Cardiac muscle cell (in vitro differentiated cells and primary cell): ENCODE data around the gene AURKA. TPM values are rescaled to one million over a fixed set of nuclear protein-coding genes. Genes with fewer than 3 reads are reported as not detected.

Experiments
- DNase-seq, 2 donors: peaks; one replicate each; pipeline versions ENCODE4 v3.0.0 to v3.0.0-alpha.2; 2010 to 2017; ENCODE audit warnings: low read depth in 1 of 2, low spot score in 1 of 2
- H3K27ac ChIP-seq: fragments of 200-600 bp; sonication (generic); 2 replicates; pipeline ENCODE4 v1.5.1; 2016
- H3K27me3 ChIP-seq: fragments of 200-600 bp; sonication (generic); 2 replicates; pipeline ENCODE4 v1.6.0; 2016; ENCODE audit warnings: control low read depth
- H3K36me3 ChIP-seq: fragments of 200-600 bp; sonication (generic); 2 replicates; pipeline ENCODE4 v1.5.1; 2016; ENCODE audit warnings: control low read depth
- H3K4me1 ChIP-seq: fragments of 200-600 bp; sonication (generic); 2 replicates; pipeline ENCODE4 v1.8.1; 2017; ENCODE audit warnings: low read depth, mild to moderate bottlenecking, mixed run types
- H3K4me3 ChIP-seq: fragments of 200-600 bp; sonication (generic); 2 replicates; pipeline ENCODE4 v1.5.1; 2016; ENCODE audit warnings: mild to moderate bottlenecking
- H3K9me3 ChIP-seq: fragments of 200-600 bp; sonication (generic); 2 replicates; pipeline ENCODE4 v1.5.1; 2017; ENCODE audit warnings: low read depth, mild to moderate bottlenecking, control low read depth
- CTCF ChIP-seq: IDR thresholded peaks from 2 replicates; pipeline ENCODE4 v1.5.1; 2012; ENCODE audit warnings: low read depth, mild to moderate bottlenecking, low read length
- polyA plus RNA-seq: library from polyadenylated mRNA; unstranded; fragments of >200 nt; fragmentation: Nextera tagmentation; extraction: Ambion mirVana; gene quantifications from 2 replicates; pipeline ENCODE4 v1.2.1, GENCODE V29; 2016
- total RNA-seq: library from RNA; depleted of rRNA; stranded (reverse); fragments of >200 nt; gene quantifications from 2 replicates; pipeline ENCODE4 v1.2.3, GENCODE V29; 2016

The AURKA gene
- total and polyA plus RNA-seq, 2 experiments from 2014 or later: 28.8 to 58.2 TPM

- H3K4me1 ChIP-seq: peaks cover 13% of the 10 kb centered on the region
- no peak for TF ChIP-seq CTCF
- H3K27ac ChIP-seq: no peak overlapping the region
- H3K27me3 ChIP-seq: no peaks in the 10 kb centered on the region
- H3K9me3 ChIP-seq: no peaks in the 10 kb centered on the region
- peaks cover 14% of the 10 kb centered on the region for H3K36me3 ChIP-seq
- no peak overlapping the region for H3K4me3 ChIP-seq
- no peak for DNase-seq
Measured at GRCh38 chr20:56389807-56390206, 2.2 kb downstream of the AURKA start.

- H3K27ac ChIP-seq: no peak overlapping the region
- H3K36me3 ChIP-seq: peaks cover 19% of the 10 kb centered on the region
- no peak for TF ChIP-seq CTCF
- H3K27me3 ChIP-seq: no peaks in the 10 kb centered on the region
- no peaks in the 10 kb centered on the region for H3K9me3 ChIP-seq
- H3K4me1 ChIP-seq: peaks cover 13% of the 10 kb centered on the region
- DNase-seq: no peak
- no peak overlapping the region for H3K4me3 ChIP-seq
Measured at GRCh38 chr20:56388882-56389281, 3.1 kb downstream of the AURKA start.

GRCh38 chr20:56386219-56386618 lies 5.8 kb downstream of the AURKA start:
- Histone ChIP-seq H3K4me1 (peaks cover 34% of the 10 kb centered on the region), H3K27me3 (no peaks in the 10 kb centered on the region), H3K27ac (no peak overlapping the region), H3K4me3 (no peak overlapping the region), H3K9me3 (no peaks in the 10 kb centered on the region), H3K36me3 (peaks cover 19% of the 10 kb centered on the region)
- no peak for DNase-seq
- TF ChIP-seq CTCF: no peak

GRCh38 chr20:56385130-56385529 lies 6.9 kb downstream of the AURKA start:
- Histone ChIP-seq H3K27me3 (no peaks in the 10 kb centered on the region), H3K36me3 (peaks cover 19% of the 10 kb centered on the region)

GRCh38 chr20:56383334-56383733 lies 8.7 kb downstream of the AURKA start:
- Histone ChIP-seq H3K36me3 (peaks cover 27% of the 10 kb centered on the region), H3K9me3 (no peaks in the 10 kb centered on the region), H3K27me3 (no peaks in the 10 kb centered on the region), H3K4me3 (no peak overlapping the region), H3K4me1 (peaks cover 40% of the 10 kb centered on the region), H3K27ac (peak overlapping the region; percentile 91)
- TF ChIP-seq CTCF: no peak
- DNase-seq: no peak

More at GRCh38 chr20:56385130-56385529, 6.9 kb downstream of the AURKA start:
- Histone ChIP-seq H3K9me3 (no peaks in the 10 kb centered on the region), H3K4me3 (no peak overlapping the region), H3K4me1 (peaks cover 40% of the 10 kb centered on the region), H3K27ac (no peak overlapping the region)
- no peak for DNase-seq
- no peak for TF ChIP-seq CTCF

GRCh38 chr20:56382696-56383095 lies 9.3 kb downstream of the AURKA start:
- H3K36me3 ChIP-seq: peaks cover 27% of the 10 kb centered on the region
- no peak for TF ChIP-seq CTCF
- no peaks in the 10 kb centered on the region for H3K27me3 ChIP-seq
- peak in 1 of 2 donors; percentile 84 for DNase-seq
- H3K9me3 ChIP-seq: no peaks in the 10 kb centered on the region
- peak overlapping the region; percentile 91 for H3K27ac ChIP-seq
- H3K4me1 ChIP-seq: peaks cover 40% of the 10 kb centered on the region
- no peak overlapping the region for H3K4me3 ChIP-seq
